SH-SY5Y (cell line): ENCODE measurements around the gene ARHGEF28.

ENCODE experiments used
- GATA2 ChIP-seq: IDR thresholded peaks from 2 replicates; pipeline ENCODE4 v1.6.1; 2011; ENCODE audit warnings: mild to moderate bottlenecking, low read depth, low read length
- GATA3 ChIP-seq: IDR thresholded peaks from 2 replicates; pipeline ENCODE4 v1.6.1; 2011; ENCODE audit warnings: low read depth, mild to moderate bottlenecking, low read length, moderate library complexity

Gene ARHGEF28

GRCh38 chr5:73981704-73982103 is 355.7 kb downstream of the ARHGEF28 start:
- no peak for TF ChIP-seq GATA3
- TF ChIP-seq GATA2 = no peak

- no peak for TF ChIP-seq GATA3
- TF ChIP-seq GATA2 = no peak
Observed at GRCh38 chr5:73983644-73984043, 357.6 kb downstream of the ARHGEF28 start.

- no peak for TF ChIP-seq GATA2
- no peak for TF ChIP-seq GATA3
Observed at GRCh38 chr5:73985145-73985544, 359.1 kb downstream of the ARHGEF28 start.

- no peak for TF ChIP-seq GATA2
- no peak for TF ChIP-seq GATA3
Observed at GRCh38 chr5:73986729-73987128, 360.7 kb downstream of the ARHGEF28 start.

- TF ChIP-seq GATA2 (no peak), GATA3 (no peak)
Observed at GRCh38 chr5:73987915-73988314, 361.9 kb downstream of the ARHGEF28 start.

- no peak for TF ChIP-seq GATA3
- TF ChIP-seq GATA2 = no peak
Observed at GRCh38 chr5:73989956-73990355, 364.0 kb downstream of the ARHGEF28 start.
